ENCODE measurements around the gene HINT2.

DNA sequence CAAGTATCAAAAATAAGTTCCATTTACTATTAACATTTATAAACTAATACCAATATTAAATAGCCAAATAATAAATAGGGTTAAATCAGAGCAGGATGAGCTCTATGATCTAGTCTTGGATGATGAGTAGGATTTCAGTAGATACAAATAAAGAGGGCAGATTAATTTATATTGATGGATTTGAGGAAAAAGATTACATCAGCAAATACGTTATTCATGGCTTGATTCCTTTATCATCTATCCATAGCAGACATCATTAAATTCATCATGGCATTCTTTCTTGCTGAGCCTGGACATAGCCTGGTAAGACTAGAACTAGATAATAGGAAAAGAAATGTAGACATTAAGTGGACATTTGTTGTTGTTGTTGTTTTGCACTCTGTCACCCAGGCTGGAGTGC is 47.4 kb downstream of the HINT2 start:
- TF ChIP-seq, protein P1, sequence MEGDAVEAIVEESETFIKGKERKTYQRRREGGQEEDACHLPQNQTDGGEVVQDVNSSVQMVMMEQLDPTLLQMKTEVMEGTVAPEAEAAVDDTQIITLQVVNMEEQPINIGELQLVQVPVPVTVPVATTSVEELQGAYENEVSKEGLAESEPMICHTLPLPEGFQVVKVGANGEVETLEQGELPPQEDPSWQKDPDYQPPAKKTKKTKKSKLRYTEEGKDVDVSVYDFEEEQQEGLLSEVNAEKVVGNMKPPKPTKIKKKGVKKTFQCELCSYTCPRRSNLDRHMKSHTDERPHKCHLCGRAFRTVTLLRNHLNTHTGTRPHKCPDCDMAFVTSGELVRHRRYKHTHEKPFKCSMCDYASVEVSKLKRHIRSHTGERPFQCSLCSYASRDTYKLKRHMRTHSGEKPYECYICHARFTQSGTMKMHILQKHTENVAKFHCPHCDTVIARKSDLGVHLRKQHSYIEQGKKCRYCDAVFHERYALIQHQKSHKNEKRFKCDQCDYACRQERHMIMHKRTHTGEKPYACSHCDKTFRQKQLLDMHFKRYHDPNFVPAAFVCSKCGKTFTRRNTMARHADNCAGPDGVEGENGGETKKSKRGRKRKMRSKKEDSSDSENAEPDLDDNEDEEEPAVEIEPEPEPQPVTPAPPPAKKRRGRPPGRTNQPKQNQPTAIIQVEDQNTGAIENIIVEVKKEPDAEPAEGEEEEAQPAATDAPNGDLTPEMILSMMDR (IDR thresholded peaks at IDR 0.05): no peak
- TF ChIP-seq ZFX (IDR thresholded peaks at IDR 0.05; ENCODE audit: borderline replicate concordance): no peak
